ENCODE measurements around the gene CYP8B1. TPM values are rescaled to one million over a fixed set of nuclear protein-coding genes. Genes with fewer than 3 reads are reported as not detected.
A peak's percentile ranks its signal among the peaks of the same experiment; 100 is the strongest.

CYP8B1 gene
- total and polyA plus RNA-seq, 2 of the 13 experiments (the other 11 are each of a cell fraction or from before 2014, with no cell fraction given) = 0.58 to 2.0 TPM

- TF ChIP-seq ZBTB34 (CRISPR knock-in tag; IDR thresholded peaks at IDR 0.05) = no peak
- TF ChIP-seq ISL2 (CRISPR knock-in tag; IDR thresholded peaks at IDR 0.05) = peak; percentile 95
- TF ChIP-seq MLX (CRISPR knock-in tag; IDR thresholded peaks at IDR 0.05) = peak; percentile 88
- peak; percentile 87 to 98 for TF ChIP-seq EP300 (IDR thresholded peaks at IDR 0.05; ENCODE audit: low read depth in 2 of 2, low read length in 2 of 2)
- peak; percentile 97 for TF ChIP-seq EP300 (CRISPR knock-in tag; IDR thresholded peaks at IDR 0.05; ENCODE audit: borderline replicate concordance)
- peak; percentile 83; the same call in 1 of the 2 replicates for TF ChIP-seq ERF (CRISPR knock-in tag; IDR thresholded peaks at IDR 0.05)
- TF ChIP-seq E2F1 (CRISPR knock-in tag; IDR thresholded peaks at IDR 0.05) = no peak
- TF ChIP-seq PPARG (CRISPR knock-in tag; conservative IDR thresholded peaks at IDR 0.05) = peak; percentile 94
- TF ChIP-seq ZNF660 (CRISPR knock-in tag; IDR thresholded peaks at IDR 0.05; ENCODE audit: borderline replicate concordance, low read depth) = no peak
- TF ChIP-seq XRCC5 (optimal IDR thresholded peaks at IDR 0.05; ENCODE audit: low read length) = no peak
- peak; percentile 96 for TF ChIP-seq RXRB (CRISPR knock-in tag; IDR thresholded peaks at IDR 0.05; ENCODE audit: borderline replicate concordance)
- no peak for TF ChIP-seq ZNF362 (CRISPR knock-in tag; IDR thresholded peaks at IDR 0.05; ENCODE audit: borderline replicate concordance)
- peak; percentile 82 for TF ChIP-seq FOXP1 (IDR thresholded peaks at IDR 0.05)
- peak; percentile 97 for TF ChIP-seq FOXP1 (CRISPR knock-in tag; IDR thresholded peaks at IDR 0.05)
- no peak for TF ChIP-seq ZFP41 (CRISPR knock-in tag; IDR thresholded peaks at IDR 0.05; ENCODE audit: borderline replicate concordance)
- no peak for TF ChIP-seq ZNF777 (CRISPR knock-in tag; IDR thresholded peaks at IDR 0.05)
- no peak for TF ChIP-seq ZNF598 (CRISPR knock-in tag; IDR thresholded peaks at IDR 0.05; ENCODE audit: borderline replicate concordance)
- TF ChIP-seq POGZ (CRISPR knock-in tag; IDR thresholded peaks at IDR 0.05) = peak; percentile 72; the same call in 1 of the 2 replicates
- TF ChIP-seq JUN (CRISPR knock-in tag; IDR thresholded peaks at IDR 0.05) = peak; percentile 59; the same call in 1 of the 2 replicates
- no peak for TF ChIP-seq RBM39 (IDR thresholded peaks at IDR 0.05; ENCODE audit: low read depth, low read length, poor library complexity, severe bottlenecking)
- no peak for TF ChIP-seq PCBP2 (optimal IDR thresholded peaks at IDR 0.05; ENCODE audit: low read depth, low read length, poor library complexity, severe bottlenecking)
- TF ChIP-seq ZC3H13 (CRISPR knock-in tag; IDR thresholded peaks at IDR 0.05) = no peak
- no peak; the same call in 1 of the 2 replicates for TF ChIP-seq ONECUT2 (CRISPR knock-in tag; IDR thresholded peaks at IDR 0.05)
- no peak for TF ChIP-seq ATF1 (CRISPR knock-in tag; IDR thresholded peaks at IDR 0.05)
- no peak for TF ChIP-seq ZFP36L2 (CRISPR knock-in tag; IDR thresholded peaks at IDR 0.05)
- no peak for TF ChIP-seq DMTF1 (CRISPR knock-in tag; IDR thresholded peaks at IDR 0.05)
Measured at GRCh38 chr3:42853739-42854302, 21.9 kb downstream of the CYP8B1 start (continued).

All from HepG2 (cell line).